Coronary artery (tissue), 2 donors: ENCODE measurements around the gene MEIKIN.

Experiments used
- DNase-seq: peaks from one replicate; pipeline ENCODE4 v3.0.0-alpha.2; 2017; ENCODE audit warnings: low spot score
- H3K27ac ChIP-seq, 2 donors: fragments of 200-600 bp; sonication (generic); one replicate each; pipeline ENCODE4 v1.5.1; 2016 to 2019
- H3K4me3 ChIP-seq: fragments of 200-600 bp; sonication (generic); 2 replicates; pipeline ENCODE4 v1.5.1; 2016; ENCODE audit warnings: mild to moderate bottlenecking, moderate library complexity
- CTCF ChIP-seq: fragments of 200-600 bp; sonication (generic); IDR thresholded peaks from one replicate; pipeline ENCODE4 v1.5.1; 2019; ENCODE audit warnings: antibody characterized with exemption

MEIKIN gene

GRCh38 chr5:131771692-131772091 is 173.8 kb downstream of the MEIKIN start:
- TF ChIP-seq CTCF, result no peak
- no peak for DNase-seq
- H3K27ac ChIP-seq, result no peak overlapping the region
- H3K4me3 ChIP-seq, result no peak overlapping the region

- DNase-seq, result no peak
- H3K27ac ChIP-seq, result no peak overlapping the region
- no peak for TF ChIP-seq CTCF
- no peak overlapping the region for H3K4me3 ChIP-seq
Measured at GRCh38 chr5:131769961-131770360, 175.5 kb downstream of the MEIKIN start.

DNA sequence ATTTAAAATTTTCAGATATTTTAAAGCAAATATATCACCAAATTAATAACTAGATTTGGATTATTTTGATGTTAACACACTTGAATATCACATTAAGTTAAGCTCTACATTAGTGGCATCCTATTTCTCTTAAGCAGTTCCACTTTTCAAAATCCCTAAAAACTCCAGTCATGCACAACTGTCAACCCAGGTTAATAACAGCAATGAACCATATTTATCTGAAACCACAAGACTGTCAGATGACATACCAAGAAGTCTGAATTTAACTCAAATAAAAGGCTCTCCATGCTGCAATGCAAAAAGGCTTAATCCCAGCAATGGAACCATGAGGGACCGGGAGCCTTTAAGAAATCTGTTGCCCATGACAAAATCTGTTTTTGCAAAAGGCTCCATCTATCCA is 176.1 kb downstream of the MEIKIN start:
- no peak for TF ChIP-seq CTCF
- H3K4me3 ChIP-seq, result no peak overlapping the region
- no peak overlapping the region for H3K27ac ChIP-seq
- DNase-seq, result no peak

GRCh38 chr5:131767891-131768290 is 177.6 kb downstream of the MEIKIN start:
- Histone ChIP-seq H3K27ac (no peak overlapping the region), H3K4me3 (no peak overlapping the region)
- TF ChIP-seq CTCF, result no peak
- DNase-seq, result no peak

DNA sequence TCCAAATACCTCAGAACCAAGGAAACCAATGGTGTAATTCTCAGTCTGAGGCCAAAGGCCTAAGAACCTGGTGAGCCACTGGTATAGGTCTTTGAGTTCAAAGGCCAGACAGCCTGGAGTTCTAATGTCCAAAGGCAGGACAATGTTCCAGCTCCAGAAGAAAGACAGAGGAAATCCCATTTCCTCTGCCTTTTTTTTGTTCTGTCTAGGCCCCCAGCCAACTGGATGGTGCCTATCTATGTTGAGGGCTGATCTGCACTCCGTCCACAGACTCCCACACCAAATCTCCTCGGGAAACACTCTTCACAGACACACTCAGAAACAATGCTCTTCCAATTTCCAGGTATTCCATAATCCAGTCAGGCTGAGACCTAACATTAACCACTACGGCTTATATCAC is 178.8 kb downstream of the MEIKIN start:
- no peak for TF ChIP-seq CTCF
- no peak for DNase-seq
- H3K4me3 ChIP-seq, result no peak overlapping the region
- no peak overlapping the region for H3K27ac ChIP-seq

DNA sequence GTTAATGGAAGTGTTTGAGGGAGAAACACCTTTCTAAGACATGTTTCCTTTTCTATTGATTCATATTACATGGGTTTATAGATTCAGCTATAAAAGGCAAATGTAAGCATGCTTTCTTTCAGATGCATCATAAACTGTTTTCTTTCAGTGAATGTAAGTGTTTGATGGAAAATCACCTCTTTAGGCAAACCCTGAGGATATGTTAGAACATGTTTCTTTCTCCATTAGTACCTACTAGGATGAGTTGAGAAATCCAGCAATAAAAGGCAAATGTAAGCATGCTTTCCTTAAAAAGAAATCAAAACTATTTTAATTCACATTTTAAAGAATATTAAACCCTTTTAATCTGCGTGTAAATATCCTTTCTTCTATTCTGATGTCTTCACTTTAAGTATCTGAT is 180.2 kb downstream of the MEIKIN start:
- H3K4me3 ChIP-seq, result no peak overlapping the region
- DNase-seq, result no peak
- TF ChIP-seq CTCF, result no peak
- no peak overlapping the region for H3K27ac ChIP-seq

DNA sequence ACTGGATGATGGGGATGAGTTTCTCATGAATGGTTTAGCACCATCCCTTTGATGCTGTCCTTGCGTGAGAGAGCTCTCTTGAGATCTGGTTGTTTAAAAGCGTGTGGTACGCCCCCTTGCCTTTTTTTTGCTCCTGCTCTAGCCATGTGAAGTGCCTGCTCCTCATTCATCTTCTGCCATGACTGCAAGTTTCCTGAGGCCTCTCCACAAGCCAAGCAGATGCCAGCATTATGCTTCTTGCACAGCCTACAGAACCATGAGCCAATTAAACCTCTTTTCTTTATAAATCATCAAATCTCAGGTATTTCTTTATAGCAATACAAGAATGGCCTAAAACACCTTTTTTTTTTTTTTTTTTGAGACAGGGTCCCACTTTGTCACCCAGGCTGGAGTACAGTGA is 181.5 kb downstream of the MEIKIN start:
- no peak for TF ChIP-seq CTCF
- no peak overlapping the region for H3K4me3 ChIP-seq
- H3K27ac ChIP-seq, result no peak overlapping the region
- DNase-seq, result no peak
